GM12872 (cell line): Measurements from ENCODE around the gene SLC30A1.

Source experiments
- CTCF ChIP-seq: IDR thresholded peaks from 3 replicates; pipeline ENCODE4 v1.5.1; 2011; ENCODE audit warnings: low read depth, mild to moderate bottlenecking, low read length, moderate library complexity; ENCODE audit not compliant: insufficient read depth

SLC30A1 gene

GRCh38 chr1:211601159-211601558, 22.2 kb upstream of the SLC30A1 start:
- TF ChIP-seq CTCF: no peak

- no peak for TF ChIP-seq CTCF
These were observed 20.3 kb upstream of the SLC30A1 start for GRCh38 chr1:211599250-211599649.

GRCh38 chr1:211598514-211598913, 19.6 kb upstream of the SLC30A1 start:
- no peak for TF ChIP-seq CTCF

- TF ChIP-seq CTCF: no peak
These were observed 17.6 kb upstream of the SLC30A1 start for GRCh38 chr1:211596418-211597181.

- no peak for TF ChIP-seq CTCF
These were observed 16.5 kb upstream of the SLC30A1 start for GRCh38 chr1:211595419-211595818.

- no peak for TF ChIP-seq CTCF
These were observed 13.1 kb upstream of the SLC30A1 start for GRCh38 chr1:211591980-211592493.

GRCh38 chr1:211589782-211590721, 11.1 kb upstream of the SLC30A1 start:
- TF ChIP-seq CTCF: no peak
